B cell (primary cell): Measurements from ENCODE around the gene ST6GAL1. TPM values are rescaled to one million over a fixed set of nuclear protein-coding genes. Genes with fewer than 3 reads are reported as not detected.

ENCODE experiments used
- ATAC-seq: fragments of 200-7000 bp; cut with Tn5 transposase; one replicate; pipeline ENCODE4 v1.10.0; 2021; ENCODE audit warnings: low read depth, mild to moderate bottlenecking, moderate number of reproducible peaks, moderate library complexity
- CTCF ChIA-PET: fragments of 350-600 bp; sonication (Branson Sonifier 250); formaldehyde crosslinking; loops from one replicate; lab custom pipeline; 2021; ENCODE audit warnings: antibody characterized with exemption, inconsistent platforms; lab: Charles Lee
- POLR2A ChIA-PET: fragments of 350-600 bp; sonication (Branson Sonifier 250); formaldehyde crosslinking; loops from one replicate; lab custom pipeline; 2021; ENCODE audit warnings: antibody characterized with exemption; lab: Charles Lee
- DNase-seq: peaks from one replicate; pipeline ENCODE4 v3.0.0; 2013
- H2AFZ ChIP-seq: 2 replicates; pipeline ENCODE4 v1.6.1; 2012; ENCODE audit warnings: mild to moderate bottlenecking, low read depth, low read length; ENCODE audit not compliant: insufficient read depth, poor library complexity, severe bottlenecking
- H3K27ac ChIP-seq, 2 donors: 1 replicate in 1 of 2; 2 replicates in 1 of 2; pipeline ENCODE4 v1.5.1; 2012 to 2013; ENCODE audit warnings: low read length in 2 of 2, mild to moderate bottlenecking in 2 of 2, moderate library complexity in 1 of 2
- H3K27me3 ChIP-seq, 4 experiments: fragments of 200-600 bp in 1 of 4; sonication (generic) in 1 of 4; replicated peaks in 1 of 4; 1 replicate in 2 of 4; 2 replicates in 2 of 4; pipeline versions ENCODE4 v1.6.1 to v1.7.0; 2013 to 2016; ENCODE audit warnings: low read length in 3 of 4, mild to moderate bottlenecking in 2 of 4, mixed read lengths in 1 of 4, moderate library complexity in 1 of 4; ENCODE audit not compliant: insufficient read depth in 4 of 4, control insufficient read depth in 3 of 4; ENCODE audit errors: control extremely low read depth in 1 of 4
- H3K36me3 ChIP-seq, 2 experiments: replicated peaks in 1 of 2; 1 replicate in 1 of 2; 2 replicates in 1 of 2; pipeline versions ENCODE4 v1.6.1 to v1.7.1; 2013; ENCODE audit warnings: low read length in 1 of 2; ENCODE audit not compliant: insufficient read depth in 2 of 2, control insufficient read depth in 1 of 2; ENCODE audit errors: control extremely low read depth in 1 of 2, extremely low read depth in 1 of 2
- H3K4me1 ChIP-seq, 2 donors: fragments of 200-600 bp in 1 of 2; sonication (generic) in 1 of 2; 1 replicate in 1 of 2; 2 replicates in 1 of 2; pipeline versions ENCODE4 v1.5.1 to v1.6.1; 2013 to 2017; ENCODE audit warnings: low read length in 2 of 2; ENCODE audit not compliant: control insufficient read depth in 2 of 2, insufficient read depth in 2 of 2
- H3K4me2 ChIP-seq: replicated peaks from 2 replicates; pipeline ENCODE3; 2012; ENCODE audit warnings: mild to moderate bottlenecking, low read depth, low read length; ENCODE audit not compliant: poor library complexity, severe bottlenecking
- H3K4me3 ChIP-seq, 5 experiments: fragments of 200-600 bp in 1 of 5; sonication (generic) in 1 of 5; 1 replicate in 3 of 5; 2 replicates in 2 of 5; pipeline versions ENCODE4 v1.5.1 to v1.7.0; 2011 to 2016; ENCODE audit warnings: low read length in 4 of 5, mild to moderate bottlenecking in 4 of 5, low read depth in 2 of 5, control low read depth in 1 of 5, moderate library complexity in 1 of 5; ENCODE audit not compliant: insufficient read depth in 1 of 5; ENCODE audit errors: control extremely low read depth in 1 of 5, extremely low read depth in 1 of 5
- H3K79me2 ChIP-seq: fragments of 200-600 bp; sonication (generic); one replicate; pipeline ENCODE4 v1.6.0; 2016; ENCODE audit warnings: low read length; ENCODE audit not compliant: control insufficient read depth, insufficient read depth
- H3K9ac ChIP-seq: fragments of 200-600 bp; sonication (generic); 2 replicates; pipeline ENCODE4 v1.6.1; 2017; ENCODE audit warnings: mild to moderate bottlenecking, low read length, moderate library complexity
- H3K9me3 ChIP-seq, 3 donors: one replicate each; pipeline versions ENCODE4 v1.6.1 to v1.7.1; 2013; ENCODE audit warnings: low read length in 2 of 3; ENCODE audit not compliant: control insufficient read depth in 2 of 3, insufficient read depth in 1 of 3; ENCODE audit errors: control extremely low read depth in 1 of 3
- H4K20me1 ChIP-seq: 2 replicates; pipeline ENCODE4 v1.6.0; 2012; ENCODE audit warnings: mild to moderate bottlenecking, low read length; ENCODE audit not compliant: insufficient read depth, control insufficient read depth, poor library complexity, severe bottlenecking
- H3K27ac Mint-ChIP-seq: one replicate; pipeline ENCODE4 v1.8.0; 2021; ENCODE audit warnings: mixed read lengths
- H3K27me3 Mint-ChIP-seq: one replicate; pipeline ENCODE4 v1.8.0; 2021; ENCODE audit warnings: mixed read lengths
- H3K4me1 Mint-ChIP-seq: one replicate; pipeline ENCODE4 v1.8.0; 2021; ENCODE audit warnings: mixed read lengths
- H3K4me3 Mint-ChIP-seq: one replicate; pipeline ENCODE4 v1.8.0; 2021; ENCODE audit warnings: mixed read lengths
- H3K9me3 Mint-ChIP-seq: one replicate; pipeline ENCODE4 v1.8.0; 2022; ENCODE audit warnings: mixed read lengths; ENCODE audit not compliant: insufficient read depth
- CTCF ChIP-seq: fragments of 200-600 bp; IDR thresholded peaks from one replicate; pipeline ENCODE4 v1.8.0; 2022; ENCODE audit warnings: antibody characterized with exemption, mild to moderate bottlenecking
- EZH2 ChIP-seq: IDR thresholded peaks from 2 replicates; pipeline ENCODE4 v1.6.1; 2012; ENCODE audit warnings: borderline replicate concordance, low read depth, mild to moderate bottlenecking, moderate library complexity, low read length; ENCODE audit not compliant: insufficient read depth, poor library complexity, severe bottlenecking
- WGBS: methylation state at CpG from one replicate; pipeline ENCODE4 v1.1.5; 2013; ENCODE audit warnings: missing lambda C conversion rate; ENCODE audit not compliant: insufficient coverage; 5-methylcytosine and 5-hydroxymethylcytosine counted together
- intact Hi-C: fragments of 100-400 bp; cut with micrococcal nuclease; formaldehyde crosslinking; loops from one replicate; pipeline ENCODE4 v1.10.0; 2022
- polyA plus RNA-seq: library from polyadenylated mRNA; depleted of rRNA; stranded (reverse); fragments of >200 nt; gene quantifications from 2 replicates; pipeline ENCODE4 v1.2.3, GENCODE V29; 2012
- total RNA-seq, 2 donors: library from RNA; stranded (reverse); fragments of 120-200 nt in 1 of 2; gene quantifications; 1 replicate in 1 of 2; 2 replicates in 1 of 2; pipeline versions ENCODE4 v1.2.3 to v1.2.4, GENCODE V29; 2013 to 2022

Gene ST6GAL1
- total and polyA plus RNA-seq, 2 donors (not counting 1 experiment from before 2014, with no cell fraction given) = 174 to 563 TPM

- Histone ChIP-seq H3K27me3 (no peaks in the 10 kb centered on the region), H3K27ac (no peak overlapping the region), H3K4me1 (peaks cover 9 to 25% of the 10 kb centered on the region in 2 donors), H3K79me2 (peaks cover 99% of the 10 kb centered on the region), H3K9me3 (no peaks in the 10 kb centered on the region), H3K9ac (no peak overlapping the region), H3K36me3 (peaks cover 10 to 66% of the 10 kb centered on the region in 2 experiments), H2AFZ (no peak overlapping the region), H3K4me3 (no peak overlapping the region), H4K20me1 (peaks cover 87% of the 10 kb centered on the region), H3K4me2 (no peak overlapping the region)
- Mint-ChIP-seq H3K27ac (peak overlapping the region; percentile 12), H3K4me1 (peaks cover 63% of the 10 kb centered on the region), H3K27me3 (no peaks in the 10 kb centered on the region), H3K9me3 (no peaks in the 10 kb centered on the region), H3K4me3 (no peak overlapping the region)
- TF ChIP-seq CTCF (no peak), EZH2 (no peak)
- ChIA-PET POLR2A (no interaction called here), CTCF (interaction anchor here (0.6 to 4.4 kb wide), 5 partner anchors 10 to 171 kb away, joined by 3 to 15 read pairs (median 6); no protein-coding TSS in a partner anchor)
- no peak for DNase-seq
- intact Hi-C loops = no loop called here
- WGBS = 100% methylated on average over 3 of the region's 4 CpGs
- no peak for ATAC-seq
These were observed 11.8 kb downstream of the ST6GAL1 start for GRCh38 chr3:186942168-186942567.

GRCh38 chr3:186945255-186945823 lies 15.0 kb downstream of the ST6GAL1 start:
- intact Hi-C loops = no loop called here
- peaks cover 11 to 30% of the 10 kb centered on the region in 2 donors for H3K4me1 ChIP-seq
- ChIA-PET CTCF (interaction anchor here (0.7 to 2.4 kb wide), 4 partner anchors 10 to 30 kb away, joined by 4 to 12 read pairs (median 4); no protein-coding TSS in a partner anchor), POLR2A (no interaction called here)
- DNase-seq (no peak), ATAC-seq (no peak)
- peaks cover 99% of the 10 kb centered on the region for H3K79me2 ChIP-seq
- H3K36me3 ChIP-seq = peaks cover 11 to 76% of the 10 kb centered on the region in 2 experiments
- Mint-ChIP-seq H3K27me3 (no peaks in the 10 kb centered on the region), H3K27ac (peak overlapping the region; percentile 18), H3K4me1 (peaks cover 67% of the 10 kb centered on the region), H3K9me3 (no peaks in the 10 kb centered on the region), H3K4me3 (peak overlapping the region; percentile 2)
- WGBS = 100% methylated on average over 5 of the region's 8 CpGs
- H3K27ac ChIP-seq = no peak overlapping the region
- no peaks in the 10 kb centered on the region for H3K27me3 ChIP-seq
- H3K9me3 ChIP-seq = no peaks in the 10 kb centered on the region
- H3K4me3 ChIP-seq = no peak overlapping the region
- no peak overlapping the region for H3K4me2 ChIP-seq
- no peak overlapping the region for H2AFZ ChIP-seq
- H3K9ac ChIP-seq = no peak overlapping the region
- TF ChIP-seq CTCF (no peak), EZH2 (no peak)
- H4K20me1 ChIP-seq = peaks cover 88% of the 10 kb centered on the region
